Measurements from ENCODE around the gene VGLL4.

VGLL4 gene

DNA sequence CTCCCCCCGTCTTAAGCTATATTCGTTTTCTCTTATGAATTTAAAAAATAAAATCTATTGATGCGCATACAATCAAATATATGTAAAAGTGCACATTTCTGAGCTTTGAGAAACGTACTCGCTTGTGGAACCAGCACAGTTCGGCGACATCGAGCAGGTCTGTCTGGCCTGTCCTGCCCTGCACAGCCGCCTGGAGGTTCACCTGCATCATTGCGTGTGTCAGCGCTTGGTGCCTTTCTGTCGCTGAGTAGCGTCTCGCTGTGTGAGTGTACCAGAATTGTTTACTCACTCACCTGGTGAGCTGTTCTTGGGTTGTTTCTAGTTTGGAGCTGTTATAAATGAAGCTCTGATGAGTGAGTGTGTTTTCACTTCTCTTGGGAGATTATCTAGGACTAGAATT lies 104.0 kb downstream of the VGLL4 start:
- H3K9me3 ChIP-seq, result no peaks in the 10 kb centered on the region
- no peak overlapping the region for H3K4me3 ChIP-seq (ENCODE audit: low read depth, low read length)
- no peaks in the 10 kb centered on the region; the same call in 1 of the 2 replicates for H3K4me1 ChIP-seq
- H3K36me3 ChIP-seq, result no peaks in the 10 kb centered on the region
- no peaks in the 10 kb centered on the region for H3K27me3 ChIP-seq
- no peak for DNase-seq
- TF ChIP-seq, protein P1, sequence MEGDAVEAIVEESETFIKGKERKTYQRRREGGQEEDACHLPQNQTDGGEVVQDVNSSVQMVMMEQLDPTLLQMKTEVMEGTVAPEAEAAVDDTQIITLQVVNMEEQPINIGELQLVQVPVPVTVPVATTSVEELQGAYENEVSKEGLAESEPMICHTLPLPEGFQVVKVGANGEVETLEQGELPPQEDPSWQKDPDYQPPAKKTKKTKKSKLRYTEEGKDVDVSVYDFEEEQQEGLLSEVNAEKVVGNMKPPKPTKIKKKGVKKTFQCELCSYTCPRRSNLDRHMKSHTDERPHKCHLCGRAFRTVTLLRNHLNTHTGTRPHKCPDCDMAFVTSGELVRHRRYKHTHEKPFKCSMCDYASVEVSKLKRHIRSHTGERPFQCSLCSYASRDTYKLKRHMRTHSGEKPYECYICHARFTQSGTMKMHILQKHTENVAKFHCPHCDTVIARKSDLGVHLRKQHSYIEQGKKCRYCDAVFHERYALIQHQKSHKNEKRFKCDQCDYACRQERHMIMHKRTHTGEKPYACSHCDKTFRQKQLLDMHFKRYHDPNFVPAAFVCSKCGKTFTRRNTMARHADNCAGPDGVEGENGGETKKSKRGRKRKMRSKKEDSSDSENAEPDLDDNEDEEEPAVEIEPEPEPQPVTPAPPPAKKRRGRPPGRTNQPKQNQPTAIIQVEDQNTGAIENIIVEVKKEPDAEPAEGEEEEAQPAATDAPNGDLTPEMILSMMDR (IDR thresholded peaks at IDR 0.05; ENCODE audit: low read depth, low read length), result 0 out of 2 replicates have a peak, but pooled peaks have one; percentile 4

DNA sequence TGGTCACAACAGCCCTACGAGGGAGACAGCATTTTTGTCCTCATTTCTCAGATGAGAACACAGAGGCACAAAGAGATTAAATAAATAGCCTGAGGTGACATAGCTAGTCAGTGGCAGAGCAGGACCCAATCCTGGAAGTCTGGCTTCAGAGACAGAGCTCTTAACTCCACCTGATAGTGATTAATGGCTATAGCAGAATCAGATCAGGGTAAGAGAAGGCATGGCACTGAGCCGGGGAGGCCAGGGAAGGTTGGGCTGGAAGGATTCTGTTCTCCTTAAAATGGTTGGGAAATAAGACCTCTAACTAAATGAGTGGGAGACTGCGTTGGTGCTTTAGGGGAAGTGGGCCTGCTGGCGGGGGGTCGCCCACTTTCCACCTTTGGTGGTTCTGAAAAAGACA lies 104.5 kb downstream of the VGLL4 start:
- H3K4me1 ChIP-seq, result no peaks in the 10 kb centered on the region
- H3K4me3 ChIP-seq (ENCODE audit: low read depth, low read length), result no peak overlapping the region
- H3K9me3 ChIP-seq, result no peaks in the 10 kb centered on the region
- H3K27me3 ChIP-seq, result no peaks in the 10 kb centered on the region
- H3K36me3 ChIP-seq, result no peaks in the 10 kb centered on the region
- TF ChIP-seq, protein P1 (IDR thresholded peaks at IDR 0.05; ENCODE audit: low read depth, low read length), result no peak
- DNase-seq, result no peak

GRCh38 chr3:11538581-11538980 lies 105.1 kb downstream of the VGLL4 start:
- TF ChIP-seq, protein P1 (IDR thresholded peaks at IDR 0.05; ENCODE audit: low read depth, low read length), result no peak
- no peaks in the 10 kb centered on the region for H3K4me1 ChIP-seq
- DNase-seq, result no peak
- no peaks in the 10 kb centered on the region for H3K27me3 ChIP-seq
- no peak overlapping the region for H3K4me3 ChIP-seq (ENCODE audit: low read depth, low read length)
- no peaks in the 10 kb centered on the region for H3K36me3 ChIP-seq
- no peaks in the 10 kb centered on the region for H3K9me3 ChIP-seq

GRCh38 chr3:11536936-11537612 lies 106.6 kb downstream of the VGLL4 start:
- H3K4me3 ChIP-seq (ENCODE audit: low read depth, low read length), result no peak overlapping the region
- TF ChIP-seq, protein P1 (IDR thresholded peaks at IDR 0.05; ENCODE audit: low read depth, low read length), result no peak
- H3K9me3 ChIP-seq, result no peaks in the 10 kb centered on the region
- no peaks in the 10 kb centered on the region for H3K36me3 ChIP-seq
- H3K27me3 ChIP-seq, result no peaks in the 10 kb centered on the region
- H3K4me1 ChIP-seq, result no peaks in the 10 kb centered on the region
- no peak for DNase-seq

GRCh38 chr3:11536132-11536935 lies 107.4 kb downstream of the VGLL4 start:
- no peak for DNase-seq
- no peaks in the 10 kb centered on the region for H3K36me3 ChIP-seq

More at GRCh38 chr3:11536132-11536935, 107.4 kb downstream of the VGLL4 start:
- no peaks in the 10 kb centered on the region for H3K27me3 ChIP-seq
- TF ChIP-seq, protein P1 (IDR thresholded peaks at IDR 0.05; ENCODE audit: low read depth, low read length), result no peak
- H3K4me1 ChIP-seq, result no peaks in the 10 kb centered on the region
- H3K4me3 ChIP-seq (ENCODE audit: low read depth, low read length), result no peak overlapping the region
- H3K9me3 ChIP-seq, result no peaks in the 10 kb centered on the region

Measured in BE2C (cell line).